GM19372 (cell line): ENCODE results near the gene S100A5.
"Not testable (repeated sequence)": the region's sequence is repeated elsewhere in the genome, so short reads cannot be mapped to it uniquely, and the experiment has no call there.

Source experiments
- ATAC-seq: cut with Tn5 transposase; IDR thresholded peaks from one replicate; pipeline ENCODE4 v1.9.1; 2021; ENCODE audit warnings: mild to moderate bottlenecking, low read depth, moderate library complexity; ENCODE audit not compliant: unreplicated experiment

The S100A5 gene

DNA sequence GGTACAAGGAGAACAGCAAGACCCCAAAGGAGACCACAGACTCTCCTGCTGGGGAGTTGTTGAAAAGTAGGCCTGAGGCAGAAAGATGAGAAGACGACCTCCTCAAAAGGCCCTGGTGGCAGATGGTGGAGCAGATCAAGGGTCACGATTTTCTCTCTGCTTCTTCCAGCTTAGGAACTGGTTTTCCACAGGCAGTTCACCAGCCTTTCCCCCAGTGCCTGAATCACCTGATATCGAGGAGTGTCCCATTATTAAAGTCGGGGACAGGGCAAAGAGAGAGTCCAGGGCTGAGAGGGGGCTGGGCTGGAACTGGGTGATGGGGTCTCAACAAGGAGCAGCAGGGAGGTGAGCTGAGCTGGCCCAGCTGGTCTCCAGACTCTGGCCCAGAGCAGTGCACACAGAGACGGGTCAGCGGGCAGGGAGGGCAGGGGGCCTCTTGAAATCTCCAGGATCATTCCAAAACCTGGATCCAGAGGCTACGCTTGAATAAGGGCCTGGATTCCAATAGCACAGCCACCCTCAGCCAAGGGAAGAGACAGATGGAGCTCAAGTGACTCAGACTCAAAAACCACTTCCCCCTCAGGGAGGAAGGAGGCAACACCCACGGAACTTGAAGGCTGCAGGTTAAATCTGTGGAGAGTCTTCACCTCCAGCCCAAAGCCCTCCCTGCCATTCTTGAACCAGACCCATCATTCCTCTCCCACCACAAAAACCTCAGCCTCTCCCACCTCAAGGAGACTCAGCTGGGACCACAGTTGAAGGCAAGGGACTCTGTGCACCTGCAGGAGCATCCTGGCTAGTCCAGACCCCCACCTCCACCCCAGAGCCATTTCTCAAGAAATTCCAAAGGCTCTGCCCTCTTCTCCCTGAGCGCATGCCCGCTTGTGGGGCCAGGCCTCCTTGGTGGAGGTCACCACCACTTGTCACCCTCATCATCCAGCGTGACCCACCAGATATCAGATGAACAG, at the start of gene S100A5:
TSS of gene S100A5 (minus strand) at position 541 of the 968 bp plus-strand sequence. CDS start 743 bp downstream, outside the sequence.
- ATAC-seq, result no peak

GRCh38 chr1:153588482-153588881, 47.7 kb upstream of the S100A5 start:
- ATAC-seq, result no peak

GRCh38 chr1:153588033-153588432, 47.3 kb upstream of the S100A5 start:
- ATAC-seq, result not testable (repeated sequence)

DNA sequence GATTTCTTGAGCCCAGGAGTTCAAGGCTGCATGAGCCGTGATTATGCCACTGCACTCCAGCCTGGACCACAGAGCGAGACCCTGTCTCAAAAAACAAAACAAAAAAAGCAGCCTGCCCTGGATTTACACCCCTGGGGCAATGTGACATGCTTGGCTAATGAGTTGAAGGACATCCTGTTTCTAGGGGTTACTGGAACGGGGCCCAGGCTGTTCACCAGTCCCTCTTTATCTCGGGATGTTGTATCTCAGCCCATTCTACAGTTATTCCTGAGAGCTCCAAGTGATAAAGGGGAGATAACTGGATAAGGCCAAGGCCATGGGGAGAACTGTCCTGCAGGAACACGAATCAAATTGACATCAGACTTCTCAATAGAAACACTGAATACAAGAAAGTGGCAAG, 46.6 kb upstream of the S100A5 start:
- no peak for ATAC-seq

DNA sequence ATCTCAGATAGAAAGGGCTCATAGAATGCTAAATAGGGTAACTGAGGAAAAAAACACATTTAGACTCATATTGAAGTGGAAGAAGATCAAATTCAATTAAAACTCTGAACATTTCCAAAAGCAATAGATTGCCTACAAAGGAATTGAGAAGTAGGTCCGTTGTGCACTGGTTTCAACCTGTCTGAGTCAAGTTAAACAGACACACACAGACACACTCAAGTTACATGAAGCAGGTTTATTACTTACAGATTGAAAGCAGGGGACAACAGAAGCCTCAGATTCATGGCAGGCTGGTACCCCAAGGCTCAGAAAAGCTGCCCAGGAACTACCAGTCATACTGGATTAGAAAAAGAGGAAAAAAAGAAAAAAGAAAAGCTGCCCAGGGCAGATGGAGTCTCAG, 45.6 kb upstream of the S100A5 start:
- no peak for ATAC-seq

GRCh38 chr1:153585006-153585405, 44.3 kb upstream of the S100A5 start:
- ATAC-seq, result no peak

- no peak for ATAC-seq
Measured at GRCh38 chr1:153583976-153584375, 43.2 kb upstream of the S100A5 start.

DNA sequence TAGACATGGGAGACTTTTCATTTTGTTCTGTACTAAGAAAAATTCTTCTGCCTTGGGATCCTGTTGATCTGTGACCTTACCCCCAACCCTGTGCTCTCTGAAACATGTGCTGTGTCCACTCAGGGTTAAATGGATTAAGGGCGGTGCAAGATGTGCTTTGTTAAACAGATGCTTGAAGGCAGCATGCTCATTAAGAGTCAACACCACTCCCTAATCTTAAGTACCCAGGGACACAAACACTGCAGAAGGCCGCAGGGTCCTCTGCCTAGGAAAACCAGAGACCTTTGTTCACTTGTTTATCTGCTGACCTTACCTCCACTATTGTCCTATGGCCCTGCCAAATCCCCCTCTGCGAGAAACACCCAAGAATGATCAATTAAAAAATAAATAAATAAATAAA, 42.8 kb upstream of the S100A5 start:
- ATAC-seq, result not testable (repeated sequence)

GRCh38 chr1:153582836-153583235, 42.1 kb upstream of the S100A5 start:
- not testable (repeated sequence) for ATAC-seq

- ATAC-seq, result no peak
Measured at GRCh38 chr1:153578936-153579335, 38.2 kb upstream of the S100A5 start.

DNA sequence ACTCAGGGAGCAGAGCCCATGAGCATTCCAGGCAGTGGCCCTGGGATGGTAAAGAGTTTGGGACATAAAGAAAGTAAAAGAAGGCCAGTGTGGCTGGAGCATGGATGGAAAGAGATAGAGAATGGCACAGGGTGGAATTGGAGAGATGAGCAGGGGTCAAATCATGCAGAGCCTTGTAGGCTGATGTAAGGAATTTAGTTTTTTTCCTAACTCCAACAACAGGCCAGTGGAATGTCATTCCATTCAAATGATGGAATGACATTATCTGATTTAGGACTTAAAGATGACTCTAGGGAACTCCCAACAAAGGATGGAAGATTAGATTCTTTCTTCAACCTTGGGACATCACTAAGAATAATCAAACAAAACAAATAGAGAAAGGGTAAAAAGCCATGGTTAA, 37.8 kb upstream of the S100A5 start:
- ATAC-seq, result no peak

DNA sequence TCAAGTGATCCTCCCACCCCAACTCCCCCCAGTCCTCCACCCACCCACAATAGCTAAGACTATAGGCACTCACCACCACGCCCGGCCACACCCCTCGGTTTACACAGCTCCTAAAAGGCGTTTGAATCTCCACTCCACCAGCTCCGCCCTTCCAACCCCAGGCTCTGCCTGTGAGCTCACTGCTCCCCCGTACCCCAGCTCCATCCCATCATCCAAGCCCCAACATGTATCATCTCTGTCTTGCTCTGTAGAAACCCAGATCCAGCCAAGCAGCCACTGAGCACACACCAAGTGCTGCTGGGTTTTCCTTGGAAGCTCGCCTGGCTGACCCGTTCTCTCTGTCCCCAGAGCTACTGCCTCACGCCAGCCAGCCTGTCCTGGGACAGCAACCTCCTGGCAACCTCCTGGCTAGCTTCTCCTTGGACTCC, 36.9 kb upstream of the S100A5 start:
- no peak for ATAC-seq

DNA sequence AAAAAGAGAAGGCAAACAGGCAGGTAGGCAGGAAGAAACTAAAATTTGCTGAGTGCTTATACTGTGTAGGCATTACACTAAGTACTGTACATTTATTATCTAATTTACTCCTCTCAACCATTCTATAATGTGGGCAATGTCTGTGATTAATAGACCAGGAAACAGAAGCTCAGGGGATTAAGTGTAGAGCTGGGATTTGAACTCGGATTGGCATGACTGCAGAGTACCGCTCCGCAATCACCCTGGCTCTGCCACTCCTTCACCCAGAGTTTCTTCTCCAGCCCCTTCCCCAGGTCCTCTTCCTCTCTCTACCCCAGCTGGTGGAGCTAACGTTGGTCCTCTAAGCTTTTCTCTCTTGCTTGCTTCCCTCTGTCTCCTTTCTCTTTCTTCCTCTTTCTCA, 36.4 kb upstream of the S100A5 start:
- no peak for ATAC-seq

DNA sequence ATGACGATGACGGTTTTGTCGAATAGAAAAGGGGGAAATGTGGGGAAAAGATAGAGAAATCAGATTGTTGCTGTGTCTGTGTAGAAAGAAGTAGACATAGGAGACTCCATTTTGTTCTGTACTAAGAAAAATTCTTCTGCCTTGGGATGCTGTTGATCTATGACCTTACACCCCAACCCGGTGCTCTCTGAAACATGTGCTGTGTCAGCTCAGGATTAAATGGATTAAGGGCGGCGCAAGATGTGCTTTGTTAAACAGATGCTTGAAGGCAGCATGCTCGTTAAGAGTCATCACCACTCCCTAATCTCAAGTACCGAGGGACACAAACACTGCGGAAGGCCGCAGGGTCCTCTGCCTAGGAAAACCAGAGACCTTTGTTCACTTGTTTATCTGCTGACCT, 34.8 kb upstream of the S100A5 start:
- ATAC-seq, result not testable (repeated sequence)

- not testable (repeated sequence) for ATAC-seq
Measured at GRCh38 chr1:153575081-153575491, 34.4 kb upstream of the S100A5 start.

DNA sequence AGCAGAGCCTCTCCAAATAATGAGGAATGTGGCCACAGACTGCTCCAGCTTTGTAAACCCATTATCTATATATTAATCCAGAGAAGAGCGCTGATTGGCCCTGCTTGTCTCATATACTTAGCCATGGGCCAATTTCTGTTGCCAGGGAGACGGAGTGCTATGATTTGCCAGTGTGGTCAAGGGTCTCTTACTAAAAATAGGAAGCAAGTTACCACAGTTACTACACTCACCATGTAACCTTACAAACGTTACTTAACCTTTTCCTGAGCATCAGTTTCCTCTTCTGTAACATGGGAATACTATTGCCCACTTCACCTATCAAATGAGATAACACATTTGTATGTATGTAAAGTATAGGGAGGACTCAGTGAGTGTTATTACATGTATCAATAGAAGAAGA, 32.6 kb upstream of the S100A5 start:
- no peak for ATAC-seq

DNA sequence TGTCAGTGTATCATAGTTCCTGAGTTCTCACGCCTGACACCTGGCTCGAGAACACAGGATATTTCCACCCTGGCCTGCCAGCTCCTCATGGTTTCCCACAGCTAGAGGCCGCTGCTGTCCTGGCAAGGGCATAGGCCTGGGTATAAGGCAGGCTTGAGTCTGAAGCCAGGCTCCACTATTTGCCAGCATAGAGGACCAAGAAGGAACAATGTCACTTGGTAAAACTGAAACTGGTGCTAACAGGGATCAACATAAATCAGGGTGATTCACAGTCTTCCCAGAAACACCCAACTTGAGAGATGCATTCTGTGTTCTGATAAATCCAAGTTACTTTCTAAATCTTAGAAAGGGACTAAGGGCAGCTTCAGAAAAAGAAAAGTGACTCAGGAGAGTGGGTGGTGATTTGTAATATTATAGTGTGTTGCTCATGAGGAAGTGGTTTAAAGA, 31.9 kb upstream of the S100A5 start:
- no peak for ATAC-seq

GRCh38 chr1:153571706-153572105, 31.0 kb upstream of the S100A5 start:
- ATAC-seq, result no peak

- ATAC-seq, result no peak
Measured at GRCh38 chr1:153570874-153571273, 30.1 kb upstream of the S100A5 start.

DNA sequence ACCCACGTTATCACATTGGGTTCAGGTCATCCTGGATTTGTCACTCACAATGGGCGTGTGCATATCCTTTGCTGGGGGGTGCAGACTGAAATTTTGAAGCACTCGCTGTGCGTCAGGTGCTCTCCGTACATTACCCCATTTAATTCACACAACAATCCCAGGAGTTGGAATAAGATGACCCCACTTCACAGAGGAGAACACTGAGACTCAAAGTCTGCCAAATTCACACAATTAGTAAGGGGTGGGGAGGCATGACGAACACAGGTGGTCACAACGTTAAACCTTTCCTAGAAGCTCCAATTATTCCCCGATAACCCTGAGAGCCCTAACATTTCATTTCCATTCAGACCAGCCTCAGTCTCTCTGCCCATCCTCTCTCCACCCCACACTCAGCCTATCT, 28.7 kb upstream of the S100A5 start:
- no peak for ATAC-seq

DNA sequence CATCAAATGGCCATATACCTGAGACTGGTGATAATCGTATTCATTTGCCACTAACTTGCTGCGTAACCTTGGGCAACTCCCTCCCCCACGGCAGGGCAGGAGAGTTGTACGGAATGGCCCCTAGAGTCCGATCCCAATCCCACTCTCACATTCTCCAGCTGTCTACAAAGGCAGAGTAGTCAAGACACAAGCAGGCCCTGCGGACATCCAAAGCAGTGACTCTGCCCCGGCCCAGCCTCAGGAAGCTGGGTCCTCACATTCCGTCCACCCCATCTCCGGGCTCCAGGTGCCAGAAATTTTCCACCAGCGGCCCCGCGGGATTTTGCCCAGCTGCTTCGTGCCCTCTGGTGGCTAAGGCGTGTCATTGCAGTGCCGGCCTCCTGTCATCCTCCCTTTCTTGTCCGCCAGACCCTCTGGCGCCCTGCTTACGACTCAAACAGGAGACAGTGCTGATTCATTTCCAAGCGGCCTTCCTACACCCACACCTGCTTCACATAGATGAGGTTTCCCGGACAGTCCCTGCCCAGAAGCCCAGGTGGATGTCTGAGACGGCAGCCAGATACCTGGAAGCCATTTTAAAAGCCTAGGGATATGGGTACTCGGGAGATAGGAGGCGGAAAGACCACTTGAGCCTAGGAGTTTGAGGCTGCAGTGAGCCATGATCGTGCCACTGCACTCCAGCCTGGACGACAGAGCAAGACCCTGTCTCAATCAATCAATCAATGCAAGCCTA, 27.8 kb upstream of the S100A5 start:
- ATAC-seq, result no peak
